ENCODE results near the gene GPRIN1.
A peak's percentile ranks its signal among the peaks of the same experiment; 100 is the strongest.

GPRIN1 gene

GRCh38 chr5:176609724-176610434 lies at the start of gene GPRIN1:
GPRIN1 (minus strand) TSS chr5:176610156; CDS start chr5:176599834, 10,322 bp downstream.
- Histone ChIP-seq H3F3A (ENCODE audit: control insufficient read depth, insufficient read depth) (peaks cover 4% of the 10 kb centered on the region; the same call in 1 of the 2 replicates), H3K9me3 (ENCODE audit: control insufficient read depth, insufficient read depth, low read length) (no peaks in the 10 kb centered on the region), H3K27ac (ENCODE audit: low read depth, low read length) (no peak within 1 kb of the TSS), H3K4me2 (ENCODE audit: low read length) (peak within 1 kb of the TSS; percentile 86), H4K20me1 (ENCODE audit: control insufficient read depth, insufficient read depth, low read depth, low read length) (peaks cover 8% of the 10 kb centered on the region), H3K27me3 (ENCODE audit: control insufficient read depth, low read length) (peaks cover 13% of the 10 kb centered on the region), H3K79me2 (ENCODE audit: control insufficient read depth, low read length) (peaks cover 31% of the 10 kb centered on the region), H3K4me3 (ENCODE audit: low read length) (peak within 1 kb of the TSS; percentile 83), H3K4me1 (ENCODE audit: control insufficient read depth, low read length) (peaks cover 14% of the 10 kb centered on the region), H3K9me2 (replicated peaks; ENCODE audit: control insufficient read depth, low read length) (no peaks in the 10 kb centered on the region), H3K36me3 (ENCODE audit: control insufficient read depth, low read length) (no peaks in the 10 kb centered on the region; the same call in 1 of the 2 replicates)
- no peak for TF ChIP-seq CTCF (IDR thresholded peaks at IDR 0.05; ENCODE audit: low read depth, low read length, poor library complexity, severe bottlenecking)
- no peak for TF ChIP-seq EZH2phosphoT487 (IDR thresholded peaks at IDR 0.05; ENCODE audit: borderline replicate concordance, low read length)

DNA sequence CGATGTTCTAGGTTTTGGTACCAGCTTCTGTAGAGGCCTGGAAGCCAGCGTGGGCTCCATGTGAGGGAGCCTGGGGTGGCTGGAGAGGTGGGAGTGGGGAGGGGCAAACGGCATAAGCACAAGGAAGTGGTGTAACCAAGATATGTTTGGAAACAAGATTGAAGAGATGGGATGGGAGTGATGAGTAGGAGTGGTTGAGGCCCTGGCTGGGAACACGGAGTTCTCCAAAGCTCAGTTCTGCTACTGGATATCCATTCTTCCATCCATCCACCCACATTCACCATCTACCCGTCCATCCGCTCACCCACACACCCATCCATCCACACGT lies 49.5 kb upstream of the GPRIN1 start:
- Histone ChIP-seq H3K4me3 (ENCODE audit: low read length) (no peak overlapping the region), H3K4me1 (ENCODE audit: control insufficient read depth, low read length) (no peaks in the 10 kb centered on the region), H3K27me3 (ENCODE audit: control insufficient read depth, low read length) (peaks cover 3% of the 10 kb centered on the region; the same call in 1 of the 2 replicates), H3K79me2 (ENCODE audit: control insufficient read depth, low read length) (no peaks in the 10 kb centered on the region), H3K9me3 (ENCODE audit: control insufficient read depth, insufficient read depth, low read length) (no peaks in the 10 kb centered on the region), H3K9me2 (replicated peaks; ENCODE audit: control insufficient read depth, low read length) (no peaks in the 10 kb centered on the region), H3K27ac (ENCODE audit: low read depth, low read length) (no peak overlapping the region), H3K36me3 (ENCODE audit: control insufficient read depth, low read length) (no peaks in the 10 kb centered on the region), H4K20me1 (ENCODE audit: control insufficient read depth, insufficient read depth, low read depth, low read length) (peaks cover 3% of the 10 kb centered on the region; the same call in 1 of the 2 replicates), H3F3A (ENCODE audit: control insufficient read depth, insufficient read depth) (no peaks in the 10 kb centered on the region), H3K4me2 (ENCODE audit: low read length) (no peak overlapping the region)
- TF ChIP-seq EZH2phosphoT487 (IDR thresholded peaks at IDR 0.05; ENCODE audit: borderline replicate concordance, low read length) (no peak), CTCF (IDR thresholded peaks at IDR 0.05; ENCODE audit: low read depth, low read length, poor library complexity, severe bottlenecking) (no peak)

DNA sequence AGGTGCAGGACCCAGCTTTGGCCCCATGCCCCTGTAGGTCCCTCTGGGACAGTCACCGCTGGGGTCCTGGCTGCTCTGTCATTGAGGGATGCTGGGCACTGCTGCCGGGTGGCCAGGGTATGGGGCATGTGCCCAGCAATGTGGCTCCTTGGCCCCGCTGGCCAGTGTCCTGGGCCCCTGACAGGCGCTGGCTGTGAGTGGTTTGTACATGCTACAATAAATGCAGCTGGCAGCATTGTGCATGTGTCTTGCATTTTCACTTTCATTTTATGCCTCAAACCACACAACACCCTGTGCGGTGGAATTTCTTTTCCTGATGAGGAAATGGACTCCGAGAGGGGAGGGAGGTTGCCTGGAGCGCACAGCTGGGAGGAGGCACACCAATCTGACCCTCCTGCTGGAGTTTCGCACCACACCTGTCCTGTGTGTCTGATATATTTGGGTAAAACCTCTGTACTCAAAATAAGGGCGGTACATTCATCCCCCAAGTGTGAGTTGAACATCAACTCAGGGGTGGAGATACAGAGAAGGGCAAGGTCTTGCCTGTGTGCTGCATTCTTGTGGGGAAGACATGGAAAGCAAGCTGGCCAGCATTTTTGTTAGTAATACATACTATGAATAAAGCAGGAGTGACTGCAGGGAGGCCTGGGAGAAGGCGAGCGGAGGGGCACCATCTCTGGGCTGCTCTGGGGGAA lies 49.0 kb upstream of the GPRIN1 start:
- Histone ChIP-seq H3K79me2 (ENCODE audit: control insufficient read depth, low read length) (no peaks in the 10 kb centered on the region), H3K36me3 (ENCODE audit: control insufficient read depth, low read length) (no peaks in the 10 kb centered on the region), H3K27ac (ENCODE audit: low read depth, low read length) (no peak overlapping the region), H3K27me3 (ENCODE audit: control insufficient read depth, low read length) (peaks cover 3% of the 10 kb centered on the region; the same call in 1 of the 2 replicates), H3K9me2 (replicated peaks; ENCODE audit: control insufficient read depth, low read length) (no peaks in the 10 kb centered on the region), H3F3A (ENCODE audit: control insufficient read depth, insufficient read depth) (no peaks in the 10 kb centered on the region), H3K4me3 (ENCODE audit: low read length) (no peak overlapping the region), H3K4me2 (ENCODE audit: low read length) (no peak overlapping the region), H3K9me3 (ENCODE audit: control insufficient read depth, insufficient read depth, low read length) (no peaks in the 10 kb centered on the region), H4K20me1 (ENCODE audit: control insufficient read depth, insufficient read depth, low read depth, low read length) (peaks cover 3% of the 10 kb centered on the region; the same call in 1 of the 2 replicates), H3K4me1 (ENCODE audit: control insufficient read depth, low read length) (no peaks in the 10 kb centered on the region)
- no peak for TF ChIP-seq CTCF (IDR thresholded peaks at IDR 0.05; ENCODE audit: low read depth, low read length, poor library complexity, severe bottlenecking)
- TF ChIP-seq EZH2phosphoT487 (IDR thresholded peaks at IDR 0.05; ENCODE audit: borderline replicate concordance, low read length), result no peak

All from DOHH2 (cell line).